GM21529 (cell line): Measurements from ENCODE around the gene KIF1B.
"Not testable (repeated sequence)": the region's sequence is repeated elsewhere in the genome, so short reads cannot be mapped to it uniquely, and the experiment has no call there.

ENCODE experiments used
- ATAC-seq: cut with Tn5 transposase; IDR thresholded peaks from one replicate; pipeline ENCODE4 v1.9.1; 2021; ENCODE audit not compliant: unreplicated experiment

Gene KIF1B

GRCh38 chr1:10380594-10381275, 170.4 kb downstream of the KIF1B start:
- no peak for ATAC-seq

- no peak for ATAC-seq
Measured at GRCh38 chr1:10383630-10384029, 173.3 kb downstream of the KIF1B start.

- no peak for ATAC-seq
Measured at GRCh38 chr1:10384219-10384618, 173.8 kb downstream of the KIF1B start.

- no peak for ATAC-seq
Measured at GRCh38 chr1:10386761-10387676, 176.6 kb downstream of the KIF1B start.

- no peak for ATAC-seq
Measured at GRCh38 chr1:10387677-10388386, 177.5 kb downstream of the KIF1B start.

GRCh38 chr1:10388387-10388715, 178.0 kb downstream of the KIF1B start:
- no peak for ATAC-seq

- no peak for ATAC-seq
Measured at GRCh38 chr1:10389271-10389973, 179.1 kb downstream of the KIF1B start.

- no peak for ATAC-seq
Measured at GRCh38 chr1:10396870-10397269, 186.5 kb downstream of the KIF1B start.

- no peak for ATAC-seq
Measured at GRCh38 chr1:10398278-10398733, 187.9 kb downstream of the KIF1B start.

- ATAC-seq = peak; percentile 95
Measured at GRCh38 chr1:10398734-10399443, 188.5 kb downstream of the KIF1B start, which contains the start of gene PGD. PGD (plus strand) TSS chr1:10399064; CDS start chr1:10399118, 54 bp downstream.

GRCh38 chr1:10399444-10399941, 189.1 kb downstream of the KIF1B start:
- no peak for ATAC-seq

- no peak for ATAC-seq
Measured at GRCh38 chr1:10400013-10400412, 189.6 kb downstream of the KIF1B start.

- no peak for ATAC-seq
Measured at GRCh38 chr1:10401281-10401680, 190.9 kb downstream of the KIF1B start.

- no peak for ATAC-seq
Measured at GRCh38 chr1:10402729-10403274, 192.4 kb downstream of the KIF1B start.

GRCh38 chr1:10407201-10407600, 196.8 kb downstream of the KIF1B start:
- no peak for ATAC-seq

- no peak for ATAC-seq
Measured at GRCh38 chr1:10415211-10415930, 205.0 kb downstream of the KIF1B start.

GRCh38 chr1:10415967-10416366, 205.6 kb downstream of the KIF1B start:
- ATAC-seq = not testable (repeated sequence)

GRCh38 chr1:10418741-10419140, 208.4 kb downstream of the KIF1B start:
- ATAC-seq = not testable (repeated sequence)

GRCh38 chr1:10419351-10419750, 209.0 kb downstream of the KIF1B start:
- no peak for ATAC-seq
